ENCODE data around the gene HCN1. TPM values are rescaled to one million over a fixed set of nuclear protein-coding genes. Genes with fewer than 3 reads are reported as not detected.

Gene HCN1
- total RNA-seq, 2 donors from 2014 or later: 0.07 to 0.11 TPM

GRCh38 chr5:45687701-45688100 is 8.5 kb downstream of the HCN1 start:
- no peak for TF ChIP-seq CTCF (IDR thresholded peaks at IDR 0.05)
- Histone ChIP-seq H3K9ac (ENCODE audit: low read depth in 2 of 2, low read length in 2 of 2) (no peak overlapping the region), H3K4me3 (no peak overlapping the region), H3K4me1 (no peaks in the 10 kb centered on the region), H3K27me3 (no peaks in the 10 kb centered on the region), H3K36me3 (no peaks in the 10 kb centered on the region), H3K9me3 (no peaks in the 10 kb centered on the region), H3K27ac (no peak overlapping the region)
- no peak for DNase-seq
- intact Hi-C loops (cut with DNase I): no loop called here

- no peak overlapping the region for H3K9ac ChIP-seq (ENCODE audit: low read depth in 2 of 2, low read length in 2 of 2)
- intact Hi-C loops (cut with DNase I): no loop called here
These were observed 9.6 kb downstream of the HCN1 start for GRCh38 chr5:45686620-45687019.

GRCh38 chr5:45684118-45684517 is 12.1 kb downstream of the HCN1 start:
- no peaks in the 10 kb centered on the region for H3K36me3 ChIP-seq
- H3K9ac ChIP-seq (ENCODE audit: low read depth in 2 of 2, low read length in 2 of 2): no peak overlapping the region
- intact Hi-C loops (cut with DNase I): no loop called here
- TF ChIP-seq CTCF (IDR thresholded peaks at IDR 0.05): no peak
- H3K4me1 ChIP-seq: no peaks in the 10 kb centered on the region
- no peaks in the 10 kb centered on the region for H3K27me3 ChIP-seq
- DNase-seq: no peak
- H3K4me3 ChIP-seq: no peak overlapping the region
- no peak overlapping the region for H3K27ac ChIP-seq
- no peaks in the 10 kb centered on the region for H3K9me3 ChIP-seq

More at GRCh38 chr5:45686620-45687019, 9.6 kb downstream of the HCN1 start:
- TF ChIP-seq CTCF (IDR thresholded peaks at IDR 0.05): no peak
- H3K27ac ChIP-seq: no peak overlapping the region
- no peaks in the 10 kb centered on the region for H3K9me3 ChIP-seq
- H3K27me3 ChIP-seq: no peaks in the 10 kb centered on the region
- H3K4me3 ChIP-seq: no peak overlapping the region
- no peak for DNase-seq
- H3K4me1 ChIP-seq: no peaks in the 10 kb centered on the region
- no peaks in the 10 kb centered on the region for H3K36me3 ChIP-seq

DNA sequence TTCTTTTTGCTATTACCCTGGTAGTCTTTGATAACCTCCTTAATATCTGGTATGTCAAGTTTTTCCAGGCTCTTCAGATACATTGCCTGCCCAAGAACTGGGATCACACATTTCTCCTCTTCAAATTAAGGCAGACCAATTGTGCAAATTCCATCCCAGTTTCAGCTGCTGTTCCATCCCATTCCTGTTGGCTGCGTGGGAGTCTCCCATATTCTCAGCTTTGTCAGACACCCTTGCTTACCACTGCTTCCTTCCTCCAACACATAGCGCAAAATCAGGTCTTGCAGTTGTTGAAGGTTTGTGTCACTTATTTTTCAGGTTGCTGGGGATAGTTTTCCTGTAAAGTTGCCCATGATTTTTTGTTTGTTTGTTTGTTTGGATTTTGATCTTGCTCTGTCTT is 15.2 kb downstream of the HCN1 start:
- no peak for TF ChIP-seq CTCF (IDR thresholded peaks at IDR 0.05)
- H3K9me3 ChIP-seq: no peaks in the 10 kb centered on the region
- no peak overlapping the region for H3K9ac ChIP-seq (ENCODE audit: low read depth in 2 of 2, low read length in 2 of 2)
- H3K27ac ChIP-seq: no peak overlapping the region
- no peaks in the 10 kb centered on the region for H3K36me3 ChIP-seq
- no peak for DNase-seq
- intact Hi-C loops (cut with DNase I): no loop called here
- H3K4me3 ChIP-seq: no peak overlapping the region
- no peaks in the 10 kb centered on the region for H3K4me1 ChIP-seq
- H3K27me3 ChIP-seq: no peaks in the 10 kb centered on the region

DNA sequence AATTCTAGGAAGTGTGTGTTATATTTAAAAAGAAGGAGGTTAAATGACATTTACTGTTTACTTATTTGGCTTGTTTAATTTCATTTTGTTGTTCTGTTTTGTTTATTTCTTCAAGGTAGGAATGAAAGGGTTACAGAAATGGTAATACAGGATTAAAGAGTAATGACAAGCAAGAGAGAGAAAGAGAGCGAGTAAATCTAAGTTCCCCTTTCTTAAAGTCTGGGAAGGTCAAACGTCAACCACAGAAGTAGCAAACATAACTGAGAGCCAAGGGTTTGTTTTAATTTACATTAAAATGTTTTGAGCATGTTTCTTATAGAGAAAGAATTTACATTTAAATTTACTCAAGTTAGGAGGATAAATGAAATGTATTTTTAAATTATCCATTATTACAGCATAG is 18.7 kb downstream of the HCN1 start:
- no peak overlapping the region for H3K9ac ChIP-seq (ENCODE audit: low read depth in 2 of 2, low read length in 2 of 2)
- no peak overlapping the region for H3K4me3 ChIP-seq
- H3K9me3 ChIP-seq: no peaks in the 10 kb centered on the region
- no peak for DNase-seq
- TF ChIP-seq CTCF (IDR thresholded peaks at IDR 0.05): no peak
- H3K4me1 ChIP-seq: no peaks in the 10 kb centered on the region
- H3K27ac ChIP-seq: no peak overlapping the region
- H3K27me3 ChIP-seq: no peaks in the 10 kb centered on the region
- no peaks in the 10 kb centered on the region for H3K36me3 ChIP-seq
- intact Hi-C loops (cut with DNase I): no loop called here

DNA sequence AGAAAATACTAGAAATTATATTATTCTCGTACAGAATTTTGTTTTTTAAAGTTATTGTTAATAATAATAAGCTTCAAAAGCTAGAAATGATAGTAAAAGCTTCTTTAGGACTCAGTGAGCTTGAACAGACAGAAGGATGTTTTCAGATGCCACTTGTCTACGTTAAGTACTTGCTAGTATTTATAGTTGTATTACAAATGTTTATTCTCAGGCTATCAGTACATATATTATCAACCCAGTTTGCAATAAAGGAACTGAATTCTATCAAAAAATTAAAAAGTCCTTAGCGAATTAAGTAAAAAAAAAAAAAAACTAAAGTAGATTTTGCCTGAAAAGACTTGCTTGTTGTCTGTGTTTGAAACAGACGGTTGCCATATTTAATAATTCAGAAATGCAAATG is 23.9 kb downstream of the HCN1 start:
- Histone ChIP-seq H3K4me3 (no peak overlapping the region), H3K9me3 (no peaks in the 10 kb centered on the region), H3K9ac (ENCODE audit: low read depth in 2 of 2, low read length in 2 of 2) (no peak overlapping the region), H3K4me1 (no peaks in the 10 kb centered on the region), H3K27ac (no peak overlapping the region), H3K27me3 (no peaks in the 10 kb centered on the region), H3K36me3 (no peaks in the 10 kb centered on the region)
- no peak for TF ChIP-seq CTCF (IDR thresholded peaks at IDR 0.05)
- intact Hi-C loops (cut with DNase I): no loop called here
- DNase-seq: no peak
